Colon (tissue), 2 donors: Measurements from ENCODE around the gene OTOP1.
A peak's percentile ranks its signal among the peaks of the same experiment; 100 is the strongest.
"Not testable (repeated sequence)": the region's sequence is repeated elsewhere in the genome, so short reads cannot be mapped to it uniquely, and the experiment has no call there.

Experiments
- FAIRE-seq: peaks from 2 replicates; lab custom pipeline; 2012; peaks lifted over from hg19 to GRCh38; lab: Jason Lieb, UNC
- donor health status: control.
- donor health status: control.

Gene OTOP1

GRCh38 chr4:4164532-4165173 lies 62.1 kb downstream of the OTOP1 start:
- peak; percentile 24 for FAIRE-seq

- not testable (repeated sequence) for FAIRE-seq
Observed at GRCh38 chr4:4162186-4162585, 64.5 kb downstream of the OTOP1 start.

- FAIRE-seq = not testable (repeated sequence)
Observed at GRCh38 chr4:4160956-4161665, 65.6 kb downstream of the OTOP1 start.

GRCh38 chr4:4145622-4146021 lies 81.1 kb downstream of the OTOP1 start:
- FAIRE-seq = not testable (repeated sequence)

- FAIRE-seq = not testable (repeated sequence)
Observed at GRCh38 chr4:4143376-4143775, 83.4 kb downstream of the OTOP1 start.

GRCh38 chr4:4142679-4143078 lies 84.0 kb downstream of the OTOP1 start:
- not testable (repeated sequence) for FAIRE-seq

GRCh38 chr4:4141186-4141585 lies 85.5 kb downstream of the OTOP1 start:
- FAIRE-seq = not testable (repeated sequence)
